ENCODE data around the gene KCTD1. TPM values are rescaled to one million over a fixed set of nuclear protein-coding genes. Genes with fewer than 3 reads are reported as not detected.

The KCTD1 gene
- total RNA-seq, 2 donors from 2014 or later, result 13.3 to 13.6 TPM

GRCh38 chr18:26493021-26493420 lies 55.3 kb downstream of the KCTD1 start:
- TF ChIP-seq CTCF (IDR thresholded peaks at IDR 0.05), result no peak
- Histone ChIP-seq H3K9ac (ENCODE audit: low read depth in 2 of 2, low read length in 2 of 2) (no peak overlapping the region), H3K4me3 (no peak overlapping the region), H3K36me3 (no peaks in the 10 kb centered on the region), H3K9me3 (no peaks in the 10 kb centered on the region), H3K4me1 (no peaks in the 10 kb centered on the region), H3K27me3 (no peaks in the 10 kb centered on the region), H3K27ac (no peak overlapping the region)
- intact Hi-C loops (cut with DNase I), result no loop called here
- DNase-seq, result no peak

- no peak for TF ChIP-seq CTCF (IDR thresholded peaks at IDR 0.05)
- DNase-seq, result no peak
- Histone ChIP-seq H3K4me3 (no peak overlapping the region), H3K4me1 (no peaks in the 10 kb centered on the region), H3K27ac (no peak overlapping the region), H3K9me3 (no peaks in the 10 kb centered on the region), H3K36me3 (no peaks in the 10 kb centered on the region), H3K9ac (ENCODE audit: low read depth in 2 of 2, low read length in 2 of 2) (no peak overlapping the region), H3K27me3 (no peaks in the 10 kb centered on the region)
- intact Hi-C loops (cut with DNase I), result no loop called here
These were observed 57.0 kb downstream of the KCTD1 start for GRCh38 chr18:26491194-26491816.

GRCh38 chr18:26489881-26490280 lies 58.5 kb downstream of the KCTD1 start:
- H3K27me3 ChIP-seq, result no peaks in the 10 kb centered on the region
- no peak overlapping the region for H3K27ac ChIP-seq
- no peaks in the 10 kb centered on the region for H3K36me3 ChIP-seq
- no peak overlapping the region for H3K4me3 ChIP-seq
- no peaks in the 10 kb centered on the region for H3K9me3 ChIP-seq
- no peaks in the 10 kb centered on the region for H3K4me1 ChIP-seq
- DNase-seq, result no peak
- no peak for TF ChIP-seq CTCF (IDR thresholded peaks at IDR 0.05)
- no peak overlapping the region for H3K9ac ChIP-seq (ENCODE audit: low read depth in 2 of 2, low read length in 2 of 2)
- intact Hi-C loops (cut with DNase I), result no loop called here

- Histone ChIP-seq H3K4me1 (no peaks in the 10 kb centered on the region), H3K4me3 (no peak overlapping the region), H3K27me3 (no peaks in the 10 kb centered on the region), H3K9ac (ENCODE audit: low read depth in 2 of 2, low read length in 2 of 2) (no peak overlapping the region), H3K27ac (no peak overlapping the region), H3K9me3 (no peaks in the 10 kb centered on the region), H3K36me3 (no peaks in the 10 kb centered on the region)
- no peak for DNase-seq
- intact Hi-C loops (cut with DNase I), result no loop called here
- TF ChIP-seq CTCF (IDR thresholded peaks at IDR 0.05), result no peak
These were observed 59.2 kb downstream of the KCTD1 start for GRCh38 chr18:26489191-26489590.

- Histone ChIP-seq H3K27ac (no peak overlapping the region), H3K4me3 (no peak overlapping the region), H3K9ac (ENCODE audit: low read depth in 2 of 2, low read length in 2 of 2) (no peak overlapping the region), H3K9me3 (no peaks in the 10 kb centered on the region), H3K36me3 (no peaks in the 10 kb centered on the region), H3K4me1 (no peaks in the 10 kb centered on the region), H3K27me3 (no peaks in the 10 kb centered on the region)
- TF ChIP-seq CTCF (IDR thresholded peaks at IDR 0.05), result no peak
- DNase-seq, result no peak
- intact Hi-C loops (cut with DNase I), result no loop called here
These were observed 59.8 kb downstream of the KCTD1 start for GRCh38 chr18:26488417-26489009.
